K562 (cell line): ENCODE results near the gene TTC31. TPM values are rescaled to one million over a fixed set of nuclear protein-coding genes. Genes with fewer than 3 reads are reported as not detected.

Experiments
- DMBX1 ChIP-seq: fragments of 250-450 bp; sonication (Bioruptor Pico); IDR thresholded peaks from 2 replicates; pipeline ENCODE4 v1.8.0; 2022; ENCODE audit warnings: inconsistent platforms, mild to moderate bottlenecking, moderate library complexity, borderline replicate concordance
- EWSR1 ChIP-seq: fragments of 450-650 bp; IDR thresholded peaks from 2 replicates; pipeline ENCODE4 v1.6.1; 2018; ENCODE audit warnings: borderline replicate concordance, mild to moderate bottlenecking, low read depth, moderate library complexity; ENCODE audit not compliant: partially characterized antibody
- NFIC ChIP-seq: fragments of 450-650 bp; IDR thresholded peaks from 2 replicates; pipeline ENCODE4 v1.6.1; 2017; ENCODE audit warnings: mild to moderate bottlenecking, inconsistent platforms
- RAD21 ChIP-seq, 2 experiments: fragments of 250-450 bp in 1 of 2; fragments of 450-650 bp in 1 of 2; sonication (Bioruptor Pico) in 1 of 2; formaldehyde crosslinking in 1 of 2; IDR thresholded peaks in 1 of 2; conservative IDR thresholded peaks in 1 of 2; 2 replicates each; pipeline versions ENCODE4 v1.4.0 to v1.8.0; 2020 to 2022; ENCODE audit warnings: mild to moderate bottlenecking in 2 of 2, moderate library complexity in 1 of 2
- SMAD1 ChIP-seq: fragments of 150-350 bp; IDR thresholded peaks from 2 replicates; pipeline ENCODE4 v1.6.1; 2014; ENCODE audit warnings: low read length, low read depth; ENCODE audit not compliant: partially characterized antibody
- polyA plus RNA-seq, 8 experiments: library from polyadenylated mRNA; depleted of rRNA in 4 of 8; stranded (reverse) in 5 of 8; unstranded in 3 of 8; fragments of >200 nt; fragmentation: Nextera tagmentation in 2 of 8; fragmentation: Illumina TruSeq in 1 of 8; extraction: Ambion mirVana in 2 of 8; extraction: Trizol in 1 of 8; gene quantifications; 2 replicates each; pipeline versions ENCODE4 v1.2.1 to v1.2.3, GENCODE V29; 2011 to 2014; ENCODE audit warnings: inconsistent platforms in 1 of 8, missing spikeins in 1 of 8
- total RNA-seq, 7 experiments: library from RNA; depleted of rRNA in 6 of 7; stranded (reverse); fragments of >200 nt in 6 of 7; fragmentation: Illumina TruSeq in 2 of 7; extraction: Trizol in 2 of 7; gene quantifications; 2 replicates each; pipeline versions ENCODE4 v1.2.1 to v1.2.3, GENCODE V29; 2011 to 2021; ENCODE audit warnings: low replicate concordance in 1 of 7
- TF ChIP-seq, protein P1 (sequence below), 2 experiments: fragments of 450-650 bp; formaldehyde crosslinking in 1 of 2; IDR thresholded peaks; 2 replicates each; pipeline versions ENCODE4 v1.4.0 to v1.6.1; 2014 to 2020; ENCODE audit warnings: mild to moderate bottlenecking in 2 of 2, borderline replicate concordance in 1 of 2, low read depth in 1 of 2
- TF ChIP-seq, protein P2 (sequence below): fragments of 200-400 bp; formaldehyde crosslinking; IDR thresholded peaks from 2 replicates; pipeline ENCODE4 v1.6.1; 2017; ENCODE audit warnings: mild to moderate bottlenecking, low read depth, low read length, moderate library complexity
- TF ChIP-seq, protein P3 (sequence below): fragments of 450-650 bp; formaldehyde crosslinking; IDR thresholded peaks from 2 replicates; pipeline ENCODE4 v1.4.0; 2020; ENCODE audit warnings: mild to moderate bottlenecking, mixed read lengths
- TF ChIP-seq, protein P4 (sequence below): fragments of 200-800 bp; sonication (Bioruptor generic); IDR thresholded peaks from 2 replicates; pipeline ENCODE4 v1.6.1; 2017; ENCODE audit warnings: missing genetic modification characterization, missing compliant biosample characterization

The TTC31 gene
- total and polyA plus RNA-seq, 9 of the 15 experiments (the other 6 are each of a cell fraction or from before 2014, with no cell fraction given): 4.7 to 30.5 (median 15.9) TPM

DNA sequence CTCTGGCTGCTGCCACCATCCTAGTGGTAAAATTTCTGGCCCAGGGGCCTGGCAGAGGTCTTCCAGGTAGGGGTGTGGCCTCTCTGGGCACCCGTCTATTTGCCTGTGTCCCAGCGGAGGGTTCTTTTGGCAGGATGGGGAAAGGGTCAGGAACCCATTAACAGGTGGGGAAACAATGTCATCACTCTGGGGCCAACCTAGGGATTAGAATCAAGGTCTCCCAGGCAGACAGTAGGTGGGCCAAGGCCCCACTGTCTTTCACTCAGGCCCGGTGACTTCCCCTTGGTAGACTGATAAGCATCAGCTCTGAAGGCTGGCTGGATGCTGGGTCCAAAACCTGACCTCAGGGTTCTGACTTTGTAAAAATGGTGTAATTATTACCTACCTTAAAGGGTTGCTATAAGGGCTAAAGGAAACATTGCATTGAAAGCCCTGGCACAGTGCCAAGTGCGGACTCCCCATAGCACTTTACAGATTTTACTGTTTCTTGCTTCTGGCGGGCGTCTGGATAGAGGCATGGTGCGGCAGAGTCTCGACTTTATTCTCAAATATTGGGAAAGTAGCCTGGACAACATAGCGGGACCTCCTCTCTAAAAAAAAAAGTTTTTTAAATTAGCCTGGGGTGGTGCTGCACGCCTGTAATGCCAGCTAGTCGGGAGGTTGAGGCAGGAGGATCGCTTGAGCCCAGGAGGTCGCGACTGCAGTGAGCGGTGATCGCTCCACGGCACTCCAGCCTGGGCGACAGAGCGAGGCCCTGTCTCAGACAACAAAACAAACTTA lies 14.3 kb downstream of the TTC31 start (continued):
- TF ChIP-seq, protein P1, sequence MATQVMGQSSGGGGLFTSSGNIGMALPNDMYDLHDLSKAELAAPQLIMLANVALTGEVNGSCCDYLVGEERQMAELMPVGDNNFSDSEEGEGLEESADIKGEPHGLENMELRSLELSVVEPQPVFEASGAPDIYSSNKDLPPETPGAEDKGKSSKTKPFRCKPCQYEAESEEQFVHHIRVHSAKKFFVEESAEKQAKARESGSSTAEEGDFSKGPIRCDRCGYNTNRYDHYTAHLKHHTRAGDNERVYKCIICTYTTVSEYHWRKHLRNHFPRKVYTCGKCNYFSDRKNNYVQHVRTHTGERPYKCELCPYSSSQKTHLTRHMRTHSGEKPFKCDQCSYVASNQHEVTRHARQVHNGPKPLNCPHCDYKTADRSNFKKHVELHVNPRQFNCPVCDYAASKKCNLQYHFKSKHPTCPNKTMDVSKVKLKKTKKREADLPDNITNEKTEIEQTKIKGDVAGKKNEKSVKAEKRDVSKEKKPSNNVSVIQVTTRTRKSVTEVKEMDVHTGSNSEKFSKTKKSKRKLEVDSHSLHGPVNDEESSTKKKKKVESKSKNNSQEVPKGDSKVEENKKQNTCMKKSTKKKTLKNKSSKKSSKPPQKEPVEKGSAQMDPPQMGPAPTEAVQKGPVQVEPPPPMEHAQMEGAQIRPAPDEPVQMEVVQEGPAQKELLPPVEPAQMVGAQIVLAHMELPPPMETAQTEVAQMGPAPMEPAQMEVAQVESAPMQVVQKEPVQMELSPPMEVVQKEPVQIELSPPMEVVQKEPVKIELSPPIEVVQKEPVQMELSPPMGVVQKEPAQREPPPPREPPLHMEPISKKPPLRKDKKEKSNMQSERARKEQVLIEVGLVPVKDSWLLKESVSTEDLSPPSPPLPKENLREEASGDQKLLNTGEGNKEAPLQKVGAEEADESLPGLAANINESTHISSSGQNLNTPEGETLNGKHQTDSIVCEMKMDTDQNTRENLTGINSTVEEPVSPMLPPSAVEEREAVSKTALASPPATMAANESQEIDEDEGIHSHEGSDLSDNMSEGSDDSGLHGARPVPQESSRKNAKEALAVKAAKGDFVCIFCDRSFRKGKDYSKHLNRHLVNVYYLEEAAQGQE (IDR thresholded peaks at IDR 0.05; ENCODE audit: borderline replicate concordance): no peak
- TF ChIP-seq, protein P1 (CRISPR knock-in tag; IDR thresholded peaks at IDR 0.05; ENCODE audit: low read depth): no peak
- TF ChIP-seq EWSR1: no peak
- no peak for TF ChIP-seq DMBX1 (CRISPR knock-in tag)
- peak in 1 of 2 experiments; percentile 7; a peak in 1 of 4 replicates for TF ChIP-seq RAD21 (CRISPR knock-in tag; conservative IDR thresholded peaks at IDR 0.05 in 1 of 2, IDR thresholded peaks at IDR 0.05 in 1 of 2)
- TF ChIP-seq SMAD1: peak; percentile 80
- TF ChIP-seq, protein P2, sequence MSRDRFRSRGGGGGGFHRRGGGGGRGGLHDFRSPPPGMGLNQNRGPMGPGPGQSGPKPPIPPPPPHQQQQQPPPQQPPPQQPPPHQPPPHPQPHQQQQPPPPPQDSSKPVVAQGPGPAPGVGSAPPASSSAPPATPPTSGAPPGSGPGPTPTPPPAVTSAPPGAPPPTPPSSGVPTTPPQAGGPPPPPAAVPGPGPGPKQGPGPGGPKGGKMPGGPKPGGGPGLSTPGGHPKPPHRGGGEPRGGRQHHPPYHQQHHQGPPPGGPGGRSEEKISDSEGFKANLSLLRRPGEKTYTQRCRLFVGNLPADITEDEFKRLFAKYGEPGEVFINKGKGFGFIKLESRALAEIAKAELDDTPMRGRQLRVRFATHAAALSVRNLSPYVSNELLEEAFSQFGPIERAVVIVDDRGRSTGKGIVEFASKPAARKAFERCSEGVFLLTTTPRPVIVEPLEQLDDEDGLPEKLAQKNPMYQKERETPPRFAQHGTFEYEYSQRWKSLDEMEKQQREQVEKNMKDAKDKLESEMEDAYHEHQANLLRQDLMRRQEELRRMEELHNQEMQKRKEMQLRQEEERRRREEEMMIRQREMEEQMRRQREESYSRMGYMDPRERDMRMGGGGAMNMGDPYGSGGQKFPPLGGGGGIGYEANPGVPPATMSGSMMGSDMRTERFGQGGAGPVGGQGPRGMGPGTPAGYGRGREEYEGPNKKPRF: no peak
- TF ChIP-seq, protein P3, sequence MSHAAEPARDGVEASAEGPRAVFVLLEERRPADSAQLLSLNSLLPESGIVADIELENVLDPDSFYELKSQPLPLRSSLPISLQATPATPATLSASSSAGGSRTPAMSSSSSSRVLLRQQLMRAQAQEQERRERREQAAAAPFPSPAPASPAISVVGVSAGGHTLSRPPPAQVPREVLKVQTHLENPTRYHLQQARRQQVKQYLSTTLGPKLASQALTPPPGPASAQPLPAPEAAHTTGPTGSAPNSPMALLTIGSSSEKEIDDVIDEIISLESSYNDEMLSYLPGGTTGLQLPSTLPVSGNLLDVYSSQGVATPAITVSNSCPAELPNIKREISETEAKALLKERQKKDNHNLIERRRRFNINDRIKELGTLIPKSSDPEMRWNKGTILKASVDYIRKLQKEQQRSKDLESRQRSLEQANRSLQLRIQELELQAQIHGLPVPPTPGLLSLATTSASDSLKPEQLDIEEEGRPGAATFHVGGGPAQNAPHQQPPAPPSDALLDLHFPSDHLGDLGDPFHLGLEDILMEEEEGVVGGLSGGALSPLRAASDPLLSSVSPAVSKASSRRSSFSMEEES: no peak
- peak; percentile 99 for TF ChIP-seq NFIC
- TF ChIP-seq, protein P4, sequence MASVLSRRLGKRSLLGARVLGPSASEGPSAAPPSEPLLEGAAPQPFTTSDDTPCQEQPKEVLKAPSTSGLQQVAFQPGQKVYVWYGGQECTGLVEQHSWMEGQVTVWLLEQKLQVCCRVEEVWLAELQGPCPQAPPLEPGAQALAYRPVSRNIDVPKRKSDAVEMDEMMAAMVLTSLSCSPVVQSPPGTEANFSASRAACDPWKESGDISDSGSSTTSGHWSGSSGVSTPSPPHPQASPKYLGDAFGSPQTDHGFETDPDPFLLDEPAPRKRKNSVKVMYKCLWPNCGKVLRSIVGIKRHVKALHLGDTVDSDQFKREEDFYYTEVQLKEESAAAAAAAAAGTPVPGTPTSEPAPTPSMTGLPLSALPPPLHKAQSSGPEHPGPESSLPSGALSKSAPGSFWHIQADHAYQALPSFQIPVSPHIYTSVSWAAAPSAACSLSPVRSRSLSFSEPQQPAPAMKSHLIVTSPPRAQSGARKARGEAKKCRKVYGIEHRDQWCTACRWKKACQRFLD (CRISPR knock-in tag): no peak
- TF ChIP-seq, all 486 proteins: peak for 4
